ENCODE measurements around the gene TMEM196. TPM values are rescaled to one million over a fixed set of nuclear protein-coding genes. Genes with fewer than 3 reads are reported as not detected.

TMEM196 gene
- total and polyA plus RNA-seq, 2 donors (not counting 3 experiments of a cell fraction or from before 2014, with no cell fraction given): not detected

GRCh38 chr7:19775578-19775977 is 2.2 kb upstream of the TMEM196 start:
- Histone ChIP-seq H3K27ac (ENCODE audit: insufficient read depth, low read depth, low read length) (no peak overlapping the region), H3K4me3 (replicated peaks in 1 of 3; ENCODE audit: insufficient read depth in 1 of 3, low read depth in 1 of 3, low read length in 3 of 3) (no peak overlapping the region), H3K36me3 (ENCODE audit: control insufficient read depth in 2 of 2, extremely low read depth in 1 of 2, insufficient read depth in 2 of 2, low read length in 2 of 2) (no peaks in the 10 kb centered on the region), H3K79me2 (ENCODE audit: control insufficient read depth, insufficient read depth, low read length) (no peaks in the 10 kb centered on the region), H3K9ac (replicated peaks; ENCODE audit: extremely low read depth, insufficient read depth, low read length) (no peak overlapping the region), H3K4me2 (ENCODE audit: insufficient read depth, low read length) (no peak overlapping the region), H4K20me1 (replicated peaks; ENCODE audit: control insufficient read depth, extremely low read depth, insufficient read depth, low read length) (no peaks in the 10 kb centered on the region), H3K9me1 (replicated peaks; ENCODE audit: control insufficient read depth, extremely low read depth, insufficient read depth, low read length) (no peaks in the 10 kb centered on the region), H3K4me1 (ENCODE audit: control insufficient read depth, extremely low read depth, insufficient read depth, low read length) (no peaks in the 10 kb centered on the region), H3K27me3 (ENCODE audit: control insufficient read depth in 2 of 2, insufficient read depth in 2 of 2, low read length in 2 of 2) (peaks cover 7 to 14% of the 10 kb centered on the region in 2 experiments), H2AFZ (ENCODE audit: low read depth, low read length) (no peak overlapping the region), H3K9me3 (replicated peaks; ENCODE audit: control insufficient read depth, insufficient read depth, low read length) (no peaks in the 10 kb centered on the region)
- FAIRE-seq: no peak
- ChIA-PET POLR2A (no interaction called here), CTCF (interaction anchor here (0.9 to 1.5 kb wide), 2 partner anchors 16 to 28 kb away, joined by 3 to 4 read pairs; no protein-coding TSS in a partner anchor)
- no TSS peak for BruUV-seq (replicated peaks)
- intact Hi-C loops (cut with micrococcal nuclease): no loop called here
- TF ChIP-seq CTCF (IDR thresholded peaks at IDR 0.05; ENCODE audit: extremely low read depth in 1 of 2, insufficient read depth in 1 of 2, low read depth in 1 of 2, low read length in 2 of 2) (no peak), GATA2 (IDR thresholded peaks at IDR 0.05; ENCODE audit: insufficient read depth, insufficient read length, low read depth, low read length) (no peak), POLR2A (IDR thresholded peaks at IDR 0.05; ENCODE audit: low read depth, low read length) (no peak), POLR2AphosphoS5 (IDR thresholded peaks at IDR 0.05; ENCODE audit: insufficient read depth, low read depth, low read length) (no peak), EZH2 (IDR thresholded peaks at IDR 0.05; ENCODE audit: borderline replicate concordance, low read depth, low read length, severe bottlenecking) (no peak), MYC (IDR thresholded peaks at IDR 0.05; ENCODE audit: low read depth, low read length) (no peak), MAX (IDR thresholded peaks at IDR 0.05; ENCODE audit: insufficient read depth, insufficient read length) (no peak), FOS (IDR thresholded peaks at IDR 0.05; ENCODE audit: borderline replicate concordance, insufficient read depth, low read length) (no peak), JUN (IDR thresholded peaks at IDR 0.05; ENCODE audit: borderline replicate concordance, insufficient read depth, insufficient read length, low read depth) (no peak)
- DNase-seq (ENCODE audit: low read depth, low spot score): no peak
- dilution Hi-C loops (cut with MboI; ENCODE audit: extremely low pct_ligation_motif_present, low sequenced_read_pairs): no loop called here
